ENCODE results near the gene SLC38A7. TPM values are rescaled to one million over a fixed set of nuclear protein-coding genes. Genes with fewer than 3 reads are reported as not detected.

SLC38A7 gene
- total and polyA plus RNA-seq, 12 donors, result 13.9 to 56.4 (median 23.3) TPM

DNA sequence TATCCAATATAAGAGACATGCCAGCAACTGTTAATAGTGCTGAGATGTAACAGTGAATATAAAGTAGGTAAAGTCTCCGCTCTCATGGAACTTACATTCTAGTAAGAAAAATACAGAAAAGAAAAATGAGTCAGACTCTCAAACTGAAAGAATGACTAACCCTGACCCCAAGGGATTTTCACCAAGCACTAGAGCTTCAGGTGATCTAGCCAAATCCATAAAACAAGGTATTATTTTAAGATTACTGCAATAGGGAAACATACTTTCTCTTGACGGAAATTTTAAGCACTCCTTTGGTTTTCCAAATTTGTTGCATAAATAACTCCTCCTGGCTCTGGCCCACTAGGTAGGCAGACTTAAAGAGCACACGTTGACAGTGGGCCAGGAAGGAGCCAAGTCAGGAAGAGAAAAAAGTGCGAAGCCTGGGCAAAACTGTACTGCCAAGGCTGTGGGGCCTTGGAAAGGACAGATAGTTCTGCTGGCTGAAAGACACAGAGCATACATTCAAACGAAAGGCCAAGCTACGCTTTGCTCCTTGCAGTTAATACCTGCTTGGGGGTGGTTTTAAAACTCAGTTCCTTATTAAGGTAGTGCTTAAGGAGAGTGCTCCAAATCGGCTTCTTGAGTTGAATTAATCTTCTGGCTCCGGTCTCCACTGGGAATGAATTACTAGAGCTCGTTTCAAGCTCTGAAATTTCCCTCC, 48.1 kb upstream of the SLC38A7 start:
- intact Hi-C loops (cut with DNase I), result loop anchor here in 1 of 2 donors (5.0 kb wide), 1 partner anchor 50 kb away; the partner anchor contains the start of gene SLC38A7
- Histone ChIP-seq H3K27me3 (no peaks in the 10 kb centered on the region), H3K9me3 (replicated peaks in 1 of 3) (no peaks in the 10 kb centered on the region), H3K4me1 (replicated peaks in 1 of 2) (peaks cover 7 to 35% of the 10 kb centered on the region in 2 donors), H3K36me3 (replicated peaks in 1 of 2) (no peaks in the 10 kb centered on the region), H3K27ac (peak overlapping the region in 4 of 5 donors; percentile 49 to 80 (median 70)), H3K4me3 (peak overlapping the region in 1 of 4 donors; percentile 85)
- WGBS, 4 donors, result 37 to 42% (median 38%) methylated on average over 9 of the region's 9 CpGs
- peak in 1 of 7 donors; percentile 20 for DNase-seq
- TF ChIP-seq POLR2A (IDR thresholded peaks at IDR 0.05), result peak in 1 of 2 donors; percentile 1
- TF ChIP-seq, protein P1, sequence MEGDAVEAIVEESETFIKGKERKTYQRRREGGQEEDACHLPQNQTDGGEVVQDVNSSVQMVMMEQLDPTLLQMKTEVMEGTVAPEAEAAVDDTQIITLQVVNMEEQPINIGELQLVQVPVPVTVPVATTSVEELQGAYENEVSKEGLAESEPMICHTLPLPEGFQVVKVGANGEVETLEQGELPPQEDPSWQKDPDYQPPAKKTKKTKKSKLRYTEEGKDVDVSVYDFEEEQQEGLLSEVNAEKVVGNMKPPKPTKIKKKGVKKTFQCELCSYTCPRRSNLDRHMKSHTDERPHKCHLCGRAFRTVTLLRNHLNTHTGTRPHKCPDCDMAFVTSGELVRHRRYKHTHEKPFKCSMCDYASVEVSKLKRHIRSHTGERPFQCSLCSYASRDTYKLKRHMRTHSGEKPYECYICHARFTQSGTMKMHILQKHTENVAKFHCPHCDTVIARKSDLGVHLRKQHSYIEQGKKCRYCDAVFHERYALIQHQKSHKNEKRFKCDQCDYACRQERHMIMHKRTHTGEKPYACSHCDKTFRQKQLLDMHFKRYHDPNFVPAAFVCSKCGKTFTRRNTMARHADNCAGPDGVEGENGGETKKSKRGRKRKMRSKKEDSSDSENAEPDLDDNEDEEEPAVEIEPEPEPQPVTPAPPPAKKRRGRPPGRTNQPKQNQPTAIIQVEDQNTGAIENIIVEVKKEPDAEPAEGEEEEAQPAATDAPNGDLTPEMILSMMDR (IDR thresholded peaks at IDR 0.05), result no peak

DNA sequence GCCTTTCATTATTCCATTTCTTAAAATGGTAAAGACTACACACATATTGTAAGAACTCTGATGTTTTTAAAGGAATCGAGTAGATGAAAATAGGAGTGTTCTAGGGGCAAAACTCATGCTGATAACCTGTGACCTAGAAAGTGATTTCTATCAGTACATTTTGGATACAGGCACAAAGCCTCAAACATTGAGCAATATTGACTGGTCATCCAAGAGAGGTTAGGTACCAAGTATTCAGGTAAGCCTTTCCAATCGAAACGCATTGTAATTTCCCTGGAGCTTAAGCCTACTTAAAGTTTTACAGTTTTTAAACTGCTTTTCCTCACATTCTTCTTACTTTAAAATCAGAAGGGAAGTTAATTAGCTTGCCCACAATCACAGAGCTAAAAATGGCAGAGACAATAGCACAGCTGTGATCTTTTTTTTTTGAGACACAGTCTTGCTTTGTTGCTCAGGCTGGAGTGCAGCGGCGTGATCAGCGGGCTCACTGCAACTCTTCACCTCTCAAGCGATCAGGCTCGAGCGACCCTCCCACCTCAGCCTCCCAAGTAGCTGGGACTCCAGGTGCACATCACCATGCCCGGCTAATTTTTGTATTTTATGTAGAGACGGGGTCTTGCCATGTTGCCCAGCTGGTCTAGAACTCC, 46.3 kb upstream of the SLC38A7 start:
- no peak overlapping the region for H3K27ac ChIP-seq
- no peak for DNase-seq
- TF ChIP-seq, protein P1 (IDR thresholded peaks at IDR 0.05), result no peak
- no peak for TF ChIP-seq POLR2A (IDR thresholded peaks at IDR 0.05)
- H3K4me3 ChIP-seq, result no peak overlapping the region
- intact Hi-C loops (cut with DNase I), result loop anchor here in 1 of 2 donors (5.0 kb wide), 1 partner anchor 49 kb away; the partner anchor contains the start of gene SLC38A7
- no peaks in the 10 kb centered on the region for H3K27me3 ChIP-seq
- no peaks in the 10 kb centered on the region for H3K9me3 ChIP-seq (replicated peaks in 1 of 3)
- H3K4me1 ChIP-seq (replicated peaks in 1 of 2), result peaks cover 7 to 41% of the 10 kb centered on the region in 2 donors
- H3K36me3 ChIP-seq (replicated peaks in 1 of 2), result no peaks in the 10 kb centered on the region
- WGBS, 4 donors, result 91 to 93% (median 92%) methylated on average over 11 of the region's 11 CpGs

GRCh38 chr16:58727796-58728568, 43.4 kb upstream of the SLC38A7 start:
- Histone ChIP-seq H3K4me3 (no peak overlapping the region), H3K27me3 (no peaks in the 10 kb centered on the region), H3K9me3 (replicated peaks in 1 of 3) (no peaks in the 10 kb centered on the region), H3K4me1 (replicated peaks in 1 of 2) (peaks cover 6 to 40% of the 10 kb centered on the region in 2 donors), H3K36me3 (replicated peaks in 1 of 2) (peaks cover 0 to 5% of the 10 kb centered on the region in 2 donors), H3K27ac (peak overlapping the region in 2 of 5 donors; percentile 6 to 51)
- no peak for DNase-seq
- no peak for TF ChIP-seq POLR2A (IDR thresholded peaks at IDR 0.05)
- TF ChIP-seq, protein P1 (IDR thresholded peaks at IDR 0.05), result no peak
- intact Hi-C loops (cut with DNase I), result no loop called here
- WGBS, 4 donors, result 73 to 85% (median 76%) methylated on average over 9 of the region's 9 CpGs
